Tibial nerve (tissue), 4 donors: Measurements from ENCODE around the gene ATG4D.

Experiments used
- CTCF ChIP-seq, 5 experiments: fragments of 200-600 bp in 3 of 5; fragments of 450-650 bp in 2 of 5; sonication (generic) in 3 of 5; IDR thresholded peaks; one replicate each; pipeline ENCODE4 v1.5.1; 2016 to 2019; ENCODE audit warnings: antibody characterized with exemption in 5 of 5, mild to moderate bottlenecking in 3 of 5, moderate library complexity in 2 of 5
- EP300 ChIP-seq, 2 donors: sonication (generic); formaldehyde crosslinking; IDR thresholded peaks; one replicate each; pipeline ENCODE4 v1.6.1; 2017; ENCODE audit warnings: antibody characterized with exemption in 2 of 2, mild to moderate bottlenecking in 1 of 2
- POLR2A ChIP-seq, 2 donors: fragments of 450-650 bp; IDR thresholded peaks; one replicate each; pipeline ENCODE4 v1.6.1; 2017; ENCODE audit warnings: antibody characterized with exemption in 2 of 2, mild to moderate bottlenecking in 2 of 2, moderate library complexity in 2 of 2

DNA sequence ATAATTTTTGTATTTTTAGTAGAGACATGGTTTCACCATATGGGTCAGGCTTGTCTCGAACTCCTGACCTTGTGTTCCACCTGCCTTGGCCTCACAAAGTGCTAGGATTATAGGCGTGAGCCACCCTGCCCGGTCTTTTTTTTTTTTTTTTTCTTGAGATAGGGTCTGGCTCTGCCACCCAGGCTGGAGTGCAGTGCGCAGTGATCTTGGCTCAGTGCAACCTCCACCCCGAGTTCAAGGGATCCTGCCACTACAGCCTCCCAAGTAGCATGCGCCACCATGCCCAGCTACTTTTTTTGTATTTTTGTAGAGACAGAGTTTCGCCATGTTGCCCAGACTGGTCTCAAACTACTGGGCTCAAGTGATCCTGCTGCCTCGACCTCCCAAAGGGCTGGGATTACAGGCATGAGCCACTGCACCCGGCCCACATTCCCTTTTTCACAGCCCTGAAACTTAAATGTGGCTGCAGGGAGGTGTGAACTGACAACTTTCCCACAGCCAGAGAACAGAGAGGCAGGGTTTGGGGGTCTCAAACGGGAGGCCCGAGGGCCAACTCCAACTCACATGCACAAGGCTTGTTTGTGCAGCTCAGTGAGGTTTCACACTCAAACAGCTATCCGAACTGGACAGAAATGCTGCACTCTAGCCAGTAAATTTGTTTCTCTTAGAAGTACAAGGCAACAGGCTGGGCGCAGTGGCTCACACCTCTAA, 22.1 kb upstream of the ATG4D start:
- TF ChIP-seq CTCF (IDR thresholded peaks at IDR 0.05) (no peak), POLR2A (IDR thresholded peaks at IDR 0.05) (no peak), EP300 (IDR thresholded peaks at IDR 0.05) (no peak)
